Measurements from ENCODE around the gene ANKDD1A. TPM values are rescaled to one million over a fixed set of nuclear protein-coding genes. Genes with fewer than 3 reads are reported as not detected.

Gene ANKDD1A
- total RNA-seq, 1 experiment from 2014 or later: 6.8 TPM

DNA sequence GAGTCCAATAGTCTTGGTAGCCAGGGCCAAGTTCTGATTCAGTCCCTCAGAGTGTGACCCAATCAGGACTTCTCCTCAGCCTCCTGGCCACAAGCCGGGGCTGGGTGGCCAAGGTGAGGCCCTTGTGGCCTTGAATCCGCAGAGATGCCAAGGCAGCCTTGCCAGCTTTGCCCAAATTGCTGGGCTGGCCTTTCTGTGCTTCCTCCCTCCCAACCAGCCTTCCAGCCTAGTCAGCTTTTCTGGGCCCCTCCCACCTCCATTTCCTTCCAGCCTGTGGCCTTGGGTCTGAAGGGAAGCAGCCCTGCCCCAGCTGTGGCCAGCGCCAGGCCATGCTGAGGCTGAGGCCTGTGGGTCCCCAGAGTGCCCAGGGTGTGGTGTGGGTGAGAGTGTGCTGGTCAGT, 34.3 kb upstream of the ANKDD1A start:
- no TSS peak for BruUV-seq (replicated peaks)
- ChIA-PET POLR2A (no interaction called here), CTCF (no interaction called here)
- peaks cover 7% of the 10 kb centered on the region; the same call in 1 of the 2 replicates for H3K4me1 ChIP-seq (ENCODE audit: control insufficient read depth, insufficient read depth, low read length)
- TF ChIP-seq, protein P1, sequence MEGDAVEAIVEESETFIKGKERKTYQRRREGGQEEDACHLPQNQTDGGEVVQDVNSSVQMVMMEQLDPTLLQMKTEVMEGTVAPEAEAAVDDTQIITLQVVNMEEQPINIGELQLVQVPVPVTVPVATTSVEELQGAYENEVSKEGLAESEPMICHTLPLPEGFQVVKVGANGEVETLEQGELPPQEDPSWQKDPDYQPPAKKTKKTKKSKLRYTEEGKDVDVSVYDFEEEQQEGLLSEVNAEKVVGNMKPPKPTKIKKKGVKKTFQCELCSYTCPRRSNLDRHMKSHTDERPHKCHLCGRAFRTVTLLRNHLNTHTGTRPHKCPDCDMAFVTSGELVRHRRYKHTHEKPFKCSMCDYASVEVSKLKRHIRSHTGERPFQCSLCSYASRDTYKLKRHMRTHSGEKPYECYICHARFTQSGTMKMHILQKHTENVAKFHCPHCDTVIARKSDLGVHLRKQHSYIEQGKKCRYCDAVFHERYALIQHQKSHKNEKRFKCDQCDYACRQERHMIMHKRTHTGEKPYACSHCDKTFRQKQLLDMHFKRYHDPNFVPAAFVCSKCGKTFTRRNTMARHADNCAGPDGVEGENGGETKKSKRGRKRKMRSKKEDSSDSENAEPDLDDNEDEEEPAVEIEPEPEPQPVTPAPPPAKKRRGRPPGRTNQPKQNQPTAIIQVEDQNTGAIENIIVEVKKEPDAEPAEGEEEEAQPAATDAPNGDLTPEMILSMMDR (IDR thresholded peaks at IDR 0.05): no peak
- TF ChIP-seq REST (IDR thresholded peaks at IDR 0.05; ENCODE audit: insufficient read depth in 1 of 2, low read depth in 2 of 2, low read length in 1 of 2) (no peak), SIN3A (IDR thresholded peaks at IDR 0.05; ENCODE audit: borderline replicate concordance, insufficient read depth, low read depth, low read length) (no peak), POLR2AphosphoS5 (IDR thresholded peaks at IDR 0.05; ENCODE audit: low read depth, low read length) (no peak), TCF7L2 (IDR thresholded peaks at IDR 0.05; ENCODE audit: low read depth, low read length) (no peak)
- no peaks in the 10 kb centered on the region for H3K9me3 ChIP-seq (ENCODE audit: control insufficient read depth, insufficient read depth, low read depth, low read length)
- intact Hi-C loops (cut with micrococcal nuclease; ENCODE audit: unreplicated experiment): no loop called here
- no peaks in the 10 kb centered on the region for H3K36me3 ChIP-seq (ENCODE audit: control insufficient read depth, insufficient read depth, low read length)
- no peaks in the 10 kb centered on the region for H3K27me3 ChIP-seq (ENCODE audit: control insufficient read depth, insufficient read depth, low read length)
- H3K4me3 ChIP-seq (ENCODE audit: low read depth in 2 of 2, low read length in 2 of 2): no peak overlapping the region
- in situ Hi-C loops (cut with HindIII; ENCODE audit: low pct_unique_long_range_greater_than_20kb, low sequenced_read_pairs): no loop called here
- H3K27ac ChIP-seq (ENCODE audit: low read length): no peak overlapping the region
- ATAC-seq: peak; percentile 37; the same call in 1 of the 2 replicates
- DNase-seq (ENCODE audit: low read depth, low spot score): no peak

GRCh38 chr15:64878705-64879104, 33.0 kb upstream of the ANKDD1A start:
- Histone ChIP-seq H3K4me3 (ENCODE audit: low read depth in 2 of 2, low read length in 2 of 2) (no peak overlapping the region), H3K27ac (ENCODE audit: low read length) (no peak overlapping the region), H3K27me3 (ENCODE audit: control insufficient read depth, insufficient read depth, low read length) (no peaks in the 10 kb centered on the region), H3K36me3 (ENCODE audit: control insufficient read depth, insufficient read depth, low read length) (no peaks in the 10 kb centered on the region), H3K4me1 (ENCODE audit: control insufficient read depth, insufficient read depth, low read length) (peaks cover 17% of the 10 kb centered on the region), H3K9me3 (ENCODE audit: control insufficient read depth, insufficient read depth, low read depth, low read length) (no peaks in the 10 kb centered on the region)
- POLR2A ChIA-PET: no interaction called here
- intact Hi-C loops (cut with micrococcal nuclease; ENCODE audit: unreplicated experiment) (no loop called here), in situ Hi-C loops (cut with HindIII; ENCODE audit: low pct_unique_long_range_greater_than_20kb, low sequenced_read_pairs) (no loop called here)
- CTCF ChIA-PET: no interaction called here
- BruUV-seq (replicated peaks): no TSS peak
- no peak for ATAC-seq
- no peak for DNase-seq (ENCODE audit: low read depth, low spot score)
- TF ChIP-seq TCF7L2 (IDR thresholded peaks at IDR 0.05; ENCODE audit: low read depth, low read length) (no peak), SIN3A (IDR thresholded peaks at IDR 0.05; ENCODE audit: borderline replicate concordance, insufficient read depth, low read depth, low read length) (no peak), POLR2AphosphoS5 (IDR thresholded peaks at IDR 0.05; ENCODE audit: low read depth, low read length) (no peak)

- Histone ChIP-seq H3K36me3 (ENCODE audit: control insufficient read depth, insufficient read depth, low read length) (no peaks in the 10 kb centered on the region), H3K27me3 (ENCODE audit: control insufficient read depth, insufficient read depth, low read length) (no peaks in the 10 kb centered on the region), H3K9me3 (ENCODE audit: control insufficient read depth, insufficient read depth, low read depth, low read length) (no peaks in the 10 kb centered on the region), H3K27ac (ENCODE audit: low read length) (peak overlapping the region; percentile 77), H3K4me1 (ENCODE audit: control insufficient read depth, insufficient read depth, low read length) (peaks cover 29% of the 10 kb centered on the region), H3K4me3 (ENCODE audit: low read depth in 2 of 2, low read length in 2 of 2) (no peak overlapping the region)
- ATAC-seq (no peak), DNase-seq (ENCODE audit: low read depth, low spot score) (no peak)
- TF ChIP-seq SIN3A (IDR thresholded peaks at IDR 0.05; ENCODE audit: borderline replicate concordance, insufficient read depth, low read depth, low read length): no peak
- TF ChIP-seq, protein P1 (IDR thresholded peaks at IDR 0.05): no peak
- no peak for TF ChIP-seq TCF7L2 (IDR thresholded peaks at IDR 0.05; ENCODE audit: low read depth, low read length)
- no peak for TF ChIP-seq POLR2AphosphoS5 (IDR thresholded peaks at IDR 0.05; ENCODE audit: low read depth, low read length)
- TF ChIP-seq REST (IDR thresholded peaks at IDR 0.05; ENCODE audit: insufficient read depth in 1 of 2, low read depth in 2 of 2, low read length in 1 of 2): no peak
- in situ Hi-C loops (cut with HindIII; ENCODE audit: low pct_unique_long_range_greater_than_20kb, low sequenced_read_pairs) (no loop called here), intact Hi-C loops (cut with micrococcal nuclease; ENCODE audit: unreplicated experiment) (no loop called here)
- ChIA-PET POLR2A (no interaction called here), CTCF (no interaction called here)
- BruUV-seq (replicated peaks): no TSS peak
Measured at GRCh38 chr15:64883100-64883581, 28.6 kb upstream of the ANKDD1A start.

Data from Panc1 (cell line).